HepG2 (cell line): ENCODE measurements around the gene CHEK2. TPM values are rescaled to one million over a fixed set of nuclear protein-coding genes. Genes with fewer than 3 reads are reported as not detected.

Experiments
- CBFB ChIP-seq: sonication (generic); formaldehyde crosslinking; IDR thresholded peaks from 2 replicates; pipeline ENCODE4 v1.4.0; 2020; ENCODE audit warnings: missing genetic modification reagents
- HOXA7 ChIP-seq: sonication (generic); formaldehyde crosslinking; IDR thresholded peaks from 2 replicates; pipeline ENCODE4 v1.8.1; 2022; ENCODE audit warnings: mild to moderate bottlenecking, missing genetic modification reagents, moderate library complexity
- KDM5B ChIP-seq: sonication (generic); formaldehyde crosslinking; IDR thresholded peaks from 2 replicates; pipeline ENCODE4 v1.4.0; 2020; ENCODE audit warnings: missing genetic modification reagents, mild to moderate bottlenecking, borderline replicate concordance
- KLF15 ChIP-seq: sonication (generic); formaldehyde crosslinking; IDR thresholded peaks from 2 replicates; pipeline ENCODE4 v1.8.1; 2023; ENCODE audit warnings: borderline replicate concordance, mild to moderate bottlenecking, inconsistent platforms, missing genetic modification reagents, mixed read lengths
- MIER3 ChIP-seq: IDR thresholded peaks from 2 replicates; pipeline ENCODE4 v1.6.1; 2016; ENCODE audit warnings: missing compliant biosample characterization, borderline replicate concordance
- RXRB ChIP-seq: IDR thresholded peaks from 2 replicates; pipeline ENCODE4 v1.6.1; 2016; ENCODE audit warnings: borderline replicate concordance, missing genetic modification reagents, missing compliant biosample characterization
- SNAPC2 ChIP-seq: sonication (generic); formaldehyde crosslinking; IDR thresholded peaks from 2 replicates; pipeline ENCODE4 v1.8.1; 2022; ENCODE audit warnings: mild to moderate bottlenecking, missing genetic modification reagents
- YY1 ChIP-seq: IDR thresholded peaks from 2 replicates; pipeline ENCODE4 v1.6.1; 2011; ENCODE audit warnings: low read length, low read depth, moderate library complexity, mild to moderate bottlenecking; ENCODE audit not compliant: insufficient read depth, insufficient replicate concordance
- ZC3H13 ChIP-seq: sonication (generic); formaldehyde crosslinking; IDR thresholded peaks from 2 replicates; pipeline ENCODE4 v1.8.1; 2023; ENCODE audit warnings: mild to moderate bottlenecking, missing genetic modification reagents, moderate library complexity
- ZFY ChIP-seq: sonication (generic); formaldehyde crosslinking; IDR thresholded peaks from 2 replicates; pipeline ENCODE4 v1.4.0; 2020; ENCODE audit warnings: missing genetic modification reagents
- ZNF430 ChIP-seq: sonication (generic); formaldehyde crosslinking; IDR thresholded peaks from 2 replicates; pipeline ENCODE4 v1.9.0; 2021; ENCODE audit warnings: mild to moderate bottlenecking, missing genetic modification reagents
- ZNF446 ChIP-seq: sonication (generic); formaldehyde crosslinking; IDR thresholded peaks from 2 replicates; pipeline ENCODE4 v1.5.0; 2020; ENCODE audit warnings: mild to moderate bottlenecking, missing genetic modification reagents
- ZNF543 ChIP-seq: sonication (generic); formaldehyde crosslinking; IDR thresholded peaks from 2 replicates; pipeline ENCODE4 v1.4.0; 2020; ENCODE audit warnings: mild to moderate bottlenecking, missing genetic modification reagents
- ZNF780A ChIP-seq: sonication (generic); formaldehyde crosslinking; IDR thresholded peaks from 2 replicates; pipeline ENCODE4 v1.8.0; 2022; ENCODE audit warnings: mild to moderate bottlenecking, missing genetic modification reagents, moderate library complexity
- ZNF788 ChIP-seq: sonication (generic); formaldehyde crosslinking; IDR thresholded peaks from 2 replicates; pipeline ENCODE4 v1.5.0; 2020; ENCODE audit warnings: mild to moderate bottlenecking, missing genetic modification reagents, borderline replicate concordance
- polyA plus RNA-seq, 8 experiments: library from polyadenylated mRNA; depleted of rRNA in 3 of 8; stranded (reverse) in 7 of 8; unstranded in 1 of 8; fragments of >200 nt; fragmentation: Illumina TruSeq in 4 of 8; extraction: Trizol in 4 of 8; gene quantifications; 2 replicates each; pipeline versions ENCODE4 v1.2.1 to v1.2.3, GENCODE V29; 2011 to 2016; ENCODE audit warnings: low read depth in 4 of 8, missing spikeins in 1 of 8, mixed read lengths in 1 of 8; ENCODE audit not compliant: insufficient read depth in 1 of 8
- total RNA-seq, 5 experiments: library from RNA; depleted of rRNA; stranded (reverse); fragments of >200 nt; fragmentation: Illumina TruSeq; extraction: Trizol; gene quantifications; 2 replicates each; pipeline ENCODE4 v1.2.3, GENCODE V29; 2016; ENCODE audit warnings: low read depth in 1 of 5
- TF ChIP-seq, protein P1 (sequence below): sonication (generic); formaldehyde crosslinking; IDR thresholded peaks from 2 replicates; pipeline ENCODE4 v1.4.0; 2020; ENCODE audit warnings: missing genetic modification reagents
- TF ChIP-seq, protein P2 (sequence below): IDR thresholded peaks from 2 replicates; pipeline ENCODE4 v1.6.1; 2016; ENCODE audit warnings: missing biosample characterization, missing genetic modification reagents, low read depth
- TF ChIP-seq, protein P3 (sequence below): IDR thresholded peaks from 2 replicates; pipeline ENCODE4 v1.6.1; 2016; ENCODE audit warnings: missing compliant biosample characterization, missing genetic modification reagents, borderline replicate concordance

The CHEK2 gene
- total and polyA plus RNA-seq, 2 of the 13 experiments (the other 11 are each of a cell fraction or from before 2014, with no cell fraction given), result 27.0 to 40.5 TPM

DNA sequence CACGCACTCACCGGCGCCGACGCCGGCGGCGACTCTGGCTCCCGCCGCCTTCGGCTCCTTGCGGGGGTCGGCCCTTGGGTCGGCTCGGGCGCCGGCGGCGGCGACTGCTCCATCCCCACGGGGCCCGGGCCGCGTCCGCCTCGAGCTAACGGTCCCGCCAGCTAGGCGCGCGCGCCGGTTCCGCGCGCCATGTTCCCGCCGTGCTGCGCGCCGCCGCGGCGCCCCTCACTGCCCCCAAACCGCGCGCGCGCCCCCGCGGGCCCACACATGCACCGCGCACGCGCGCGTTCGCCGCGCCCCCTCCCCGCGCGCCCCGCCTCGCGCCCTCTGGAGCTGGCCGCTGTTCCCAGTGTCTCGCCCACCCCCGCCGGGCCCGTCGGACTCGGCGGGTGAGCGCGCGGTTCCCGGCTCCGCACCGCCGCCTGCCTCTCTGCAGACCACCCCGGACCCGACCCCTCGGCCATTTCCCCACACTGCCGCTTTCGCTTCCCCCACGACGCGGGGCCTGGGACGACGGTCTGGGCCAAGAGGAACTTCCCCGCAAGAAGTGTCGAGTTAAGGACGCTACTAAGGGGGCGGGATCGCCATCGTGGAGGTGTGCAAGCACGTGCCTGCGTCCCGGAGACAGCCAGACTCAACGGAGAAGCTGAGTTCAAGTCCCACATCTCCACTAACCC is 61.9 kb downstream of the CHEK2 start, which contains the start of gene TTC28 (continued):
- TF ChIP-seq, protein P1, sequence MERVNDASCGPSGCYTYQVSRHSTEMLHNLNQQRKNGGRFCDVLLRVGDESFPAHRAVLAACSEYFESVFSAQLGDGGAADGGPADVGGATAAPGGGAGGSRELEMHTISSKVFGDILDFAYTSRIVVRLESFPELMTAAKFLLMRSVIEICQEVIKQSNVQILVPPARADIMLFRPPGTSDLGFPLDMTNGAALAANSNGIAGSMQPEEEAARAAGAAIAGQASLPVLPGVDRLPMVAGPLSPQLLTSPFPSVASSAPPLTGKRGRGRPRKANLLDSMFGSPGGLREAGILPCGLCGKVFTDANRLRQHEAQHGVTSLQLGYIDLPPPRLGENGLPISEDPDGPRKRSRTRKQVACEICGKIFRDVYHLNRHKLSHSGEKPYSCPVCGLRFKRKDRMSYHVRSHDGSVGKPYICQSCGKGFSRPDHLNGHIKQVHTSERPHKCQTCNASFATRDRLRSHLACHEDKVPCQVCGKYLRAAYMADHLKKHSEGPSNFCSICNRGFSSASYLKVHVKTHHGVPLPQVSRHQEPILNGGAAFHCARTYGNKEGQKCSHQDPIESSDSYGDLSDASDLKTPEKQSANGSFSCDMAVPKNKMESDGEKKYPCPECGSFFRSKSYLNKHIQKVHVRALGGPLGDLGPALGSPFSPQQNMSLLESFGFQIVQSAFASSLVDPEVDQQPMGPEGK (CRISPR knock-in tag), result 0 out of 2 replicates have a peak, but pooled peaks have one; percentile 17
- peak; percentile 72 for TF ChIP-seq ZFY (CRISPR knock-in tag)
- TF ChIP-seq ZNF446 (CRISPR knock-in tag), result peak; percentile 81; the same call in 1 of the 2 replicates
- TF ChIP-seq ZC3H13 (CRISPR knock-in tag), result peak; percentile 85; the same call in 1 of the 2 replicates
- TF ChIP-seq SNAPC2 (CRISPR knock-in tag), result peak; percentile 45; the same call in 1 of the 2 replicates
- TF ChIP-seq HOXA7 (CRISPR knock-in tag), result 0 out of 2 replicates have a peak, but pooled peaks have one; percentile 53
- 0 out of 2 replicates have a peak, but pooled peaks have one; percentile 16 for TF ChIP-seq RXRB (CRISPR knock-in tag)
- TF ChIP-seq YY1, result peak; percentile 84
- TF ChIP-seq, protein P2, sequence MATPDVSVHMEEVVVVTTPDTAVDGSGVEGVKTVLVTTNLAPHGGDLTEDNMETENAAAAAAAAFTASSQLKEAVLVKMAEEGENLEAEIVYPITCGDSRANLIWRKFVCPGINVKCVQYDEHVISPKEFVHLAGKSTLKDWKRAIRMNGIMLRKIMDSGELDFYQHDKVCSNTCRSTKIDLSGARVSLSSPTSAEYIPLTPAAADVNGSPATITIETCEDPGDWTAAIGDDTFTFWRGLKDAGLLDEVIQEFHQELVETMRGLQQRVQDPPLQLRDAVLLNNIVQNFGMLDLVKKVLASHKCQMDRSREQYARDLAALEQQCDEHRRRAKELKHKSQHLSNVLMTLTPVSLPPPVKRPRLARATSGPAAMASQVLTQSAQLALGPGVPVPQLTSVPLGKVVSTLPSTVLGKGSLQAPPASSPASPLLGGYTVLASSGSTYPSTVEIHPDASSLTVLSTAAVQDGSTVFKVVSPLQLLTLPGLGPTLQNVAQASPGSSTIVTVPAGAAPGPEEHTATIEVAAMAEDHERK (CRISPR knock-in tag), result peak; percentile 42; the same call in 1 of the 2 replicates
- 0 out of 2 replicates have a peak, but pooled peaks have one; percentile 25 for TF ChIP-seq MIER3 (CRISPR knock-in tag)
- 0 out of 2 replicates have a peak, but pooled peaks have one; percentile 65 for TF ChIP-seq ZNF543 (CRISPR knock-in tag)
- TF ChIP-seq ZNF430 (CRISPR knock-in tag), result peak; percentile 84
- peak; percentile 77; the same call in 1 of the 2 replicates for TF ChIP-seq KLF15 (CRISPR knock-in tag)
- TF ChIP-seq CBFB (CRISPR knock-in tag), result peak; percentile 47; the same call in 1 of the 2 replicates
- TF ChIP-seq, protein P3, sequence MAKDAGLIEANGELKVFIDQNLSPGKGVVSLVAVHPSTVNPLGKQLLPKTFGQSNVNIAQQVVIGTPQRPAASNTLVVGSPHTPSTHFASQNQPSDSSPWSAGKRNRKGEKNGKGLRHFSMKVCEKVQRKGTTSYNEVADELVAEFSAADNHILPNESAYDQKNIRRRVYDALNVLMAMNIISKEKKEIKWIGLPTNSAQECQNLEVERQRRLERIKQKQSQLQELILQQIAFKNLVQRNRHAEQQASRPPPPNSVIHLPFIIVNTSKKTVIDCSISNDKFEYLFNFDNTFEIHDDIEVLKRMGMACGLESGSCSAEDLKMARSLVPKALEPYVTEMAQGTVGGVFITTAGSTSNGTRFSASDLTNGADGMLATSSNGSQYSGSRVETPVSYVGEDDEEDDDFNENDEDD (CRISPR knock-in tag), result peak; percentile 75; the same call in 1 of the 2 replicates
- 0 out of 2 replicates have a peak, but pooled peaks have one; percentile 25 for TF ChIP-seq ZNF788 (CRISPR knock-in tag)
- TF ChIP-seq KDM5B (CRISPR knock-in tag), result peak; percentile 75
- TF ChIP-seq ZNF780A (CRISPR knock-in tag), result 0 out of 2 replicates have a peak, but pooled peaks have one; percentile 66
